Astrocyte (in vitro differentiated cells and primary cell): ENCODE results near the gene PRKCA. TPM values are rescaled to one million over a fixed set of nuclear protein-coding genes. Genes with fewer than 3 reads are reported as not detected.

ENCODE experiments used
- DNase-seq: peaks from one replicate; pipeline ENCODE4 v3.0.0-alpha.2; 2010; ENCODE audit warnings: low read depth
- FAIRE-seq: peaks from 2 replicates; lab custom pipeline; 2011; peaks lifted over from hg19 to GRCh38; lab: Jason Lieb, UNC
- H2AFZ ChIP-seq: 2 replicates; pipeline ENCODE4 v1.6.0; 2012; ENCODE audit warnings: low read depth, low read length, inconsistent platforms
- H3K27ac ChIP-seq: 2 replicates; pipeline ENCODE4 v1.5.1; 2011; ENCODE audit warnings: low read depth, low read length, inconsistent platforms
- H3K27me3 ChIP-seq: 2 replicates; pipeline ENCODE4 v1.6.0; 2011; ENCODE audit warnings: low read length, inconsistent platforms; ENCODE audit not compliant: insufficient read depth
- H3K36me3 ChIP-seq: 2 replicates; pipeline ENCODE4 v1.5.1; 2011; ENCODE audit warnings: low read length, inconsistent platforms; ENCODE audit not compliant: insufficient read depth
- H3K4me1 ChIP-seq: 2 replicates; pipeline ENCODE4 v1.5.1; 2011; ENCODE audit warnings: low read length, inconsistent platforms; ENCODE audit not compliant: insufficient read depth
- H3K4me2 ChIP-seq: 2 replicates; pipeline ENCODE4 v1.6.0; 2012; ENCODE audit warnings: low read length, inconsistent platforms
- H3K4me3 ChIP-seq: 2 replicates; pipeline ENCODE4 v1.5.1; 2011; ENCODE audit warnings: low read depth, mild to moderate bottlenecking, low read length, inconsistent platforms; ENCODE audit not compliant: insufficient read depth
- H3K79me2 ChIP-seq: 2 replicates; pipeline ENCODE4 v1.6.0; 2012; ENCODE audit warnings: mild to moderate bottlenecking, low read length, inconsistent platforms; ENCODE audit not compliant: insufficient read depth
- H3K9ac ChIP-seq: 2 replicates; pipeline ENCODE4 v1.6.0; 2012; ENCODE audit warnings: mild to moderate bottlenecking, low read length, inconsistent platforms
- H3K9me3 ChIP-seq: 2 replicates; pipeline ENCODE4 v1.5.1; 2012; ENCODE audit warnings: low read depth, mild to moderate bottlenecking, low read length, inconsistent platforms; ENCODE audit not compliant: insufficient read depth
- H4K20me1 ChIP-seq: 2 replicates; pipeline ENCODE4 v1.6.0; 2012; ENCODE audit warnings: low read length, inconsistent platforms; ENCODE audit not compliant: insufficient read depth
- H3K27ac Mint-ChIP-seq: one replicate; pipeline ENCODE4 v1.8.0; 2021; ENCODE audit warnings: mild to moderate bottlenecking, mixed read lengths; ENCODE audit not compliant: unreplicated experiment
- H3K27me3 Mint-ChIP-seq: one replicate; pipeline ENCODE4 v1.8.0; 2021; ENCODE audit warnings: low read depth, mixed read lengths; ENCODE audit not compliant: unreplicated experiment
- H3K36me3 Mint-ChIP-seq: one replicate; pipeline ENCODE4 v1.8.0; 2021; ENCODE audit warnings: low read depth, mixed read lengths; ENCODE audit not compliant: unreplicated experiment
- H3K4me1 Mint-ChIP-seq: one replicate; pipeline ENCODE4 v1.8.0; 2021; ENCODE audit warnings: low read depth, mixed read lengths; ENCODE audit not compliant: unreplicated experiment
- H3K4me3 Mint-ChIP-seq: one replicate; pipeline ENCODE4 v1.8.0; 2021; ENCODE audit warnings: mild to moderate bottlenecking, moderate library complexity, mixed read lengths; ENCODE audit not compliant: unreplicated experiment
- H3K9me3 Mint-ChIP-seq: one replicate; pipeline ENCODE4 v1.8.0; 2021; ENCODE audit warnings: mild to moderate bottlenecking, mixed read lengths; ENCODE audit not compliant: unreplicated experiment
- CTCF ChIP-seq: IDR thresholded peaks from 2 replicates; pipeline ENCODE4 v1.5.1; 2011; ENCODE audit warnings: low read depth, mild to moderate bottlenecking, inconsistent platforms, low read length, moderate library complexity; ENCODE audit not compliant: insufficient read depth
- EZH2 ChIP-seq: IDR thresholded peaks from 2 replicates; pipeline ENCODE4 v1.6.1; 2012; ENCODE audit warnings: mild to moderate bottlenecking, low read length, inconsistent platforms; ENCODE audit not compliant: insufficient read depth
- total RNA-seq: library from RNA; stranded (reverse); gene quantifications from 2 replicates; pipeline ENCODE4 v1.2.1, GENCODE V29; 2021

Gene PRKCA
- total RNA-seq, 1 donor from 2014 or later = 49.9 TPM

GRCh38 chr17:66270106-66270505 is 32.3 kb upstream of the PRKCA start:
- peaks cover 2% of the 10 kb centered on the region for H3K9me3 Mint-ChIP-seq
- Histone ChIP-seq H3K27ac (no peak overlapping the region), H3K36me3 (no peaks in the 10 kb centered on the region), H3K27me3 (no peaks in the 10 kb centered on the region), H3K79me2 (no peaks in the 10 kb centered on the region), H3K4me3 (no peak overlapping the region), H3K9ac (no peak overlapping the region), H2AFZ (no peak overlapping the region), H3K9me3 (no peaks in the 10 kb centered on the region), H3K4me2 (no peak overlapping the region), H3K4me1 (peaks cover 27% of the 10 kb centered on the region), H4K20me1 (no peaks in the 10 kb centered on the region)
- peaks cover 2% of the 10 kb centered on the region for H3K36me3 Mint-ChIP-seq
- no peak for FAIRE-seq
- H3K4me1 Mint-ChIP-seq = peaks cover 29% of the 10 kb centered on the region
- H3K27me3 Mint-ChIP-seq = no peaks in the 10 kb centered on the region
- H3K4me3 Mint-ChIP-seq = no peak overlapping the region
- no peak for TF ChIP-seq CTCF
- no peak for TF ChIP-seq EZH2
- H3K27ac Mint-ChIP-seq = peak overlapping the region; percentile 36
- no peak for DNase-seq

GRCh38 chr17:66271512-66271911 is 30.9 kb upstream of the PRKCA start:
- FAIRE-seq = no peak
- H3K4me1 Mint-ChIP-seq = peaks cover 39% of the 10 kb centered on the region
- Histone ChIP-seq H3K4me1 (peaks cover 37% of the 10 kb centered on the region), H3K4me3 (no peak overlapping the region), H3K4me2 (no peak overlapping the region), H3K79me2 (no peaks in the 10 kb centered on the region), H4K20me1 (no peaks in the 10 kb centered on the region), H3K9ac (no peak overlapping the region), H3K9me3 (no peaks in the 10 kb centered on the region), H3K36me3 (no peaks in the 10 kb centered on the region), H3K27ac (no peak overlapping the region), H3K27me3 (no peaks in the 10 kb centered on the region), H2AFZ (no peak overlapping the region)
- H3K27me3 Mint-ChIP-seq = no peaks in the 10 kb centered on the region
- no peak overlapping the region for H3K27ac Mint-ChIP-seq
- peaks cover 2% of the 10 kb centered on the region for H3K9me3 Mint-ChIP-seq
- H3K4me3 Mint-ChIP-seq = no peak overlapping the region
- DNase-seq = no peak
- peaks cover 2% of the 10 kb centered on the region for H3K36me3 Mint-ChIP-seq
- no peak for TF ChIP-seq EZH2

GRCh38 chr17:66272811-66273585 is 29.4 kb upstream of the PRKCA start:
- Mint-ChIP-seq H3K36me3 (no peaks in the 10 kb centered on the region), H3K4me1 (peaks cover 38% of the 10 kb centered on the region), H3K4me3 (peak overlapping the region; percentile 22), H3K9me3 (peaks cover 2% of the 10 kb centered on the region), H3K27me3 (no peaks in the 10 kb centered on the region), H3K27ac (peak overlapping the region; percentile 75)
- H3K79me2 ChIP-seq = no peaks in the 10 kb centered on the region
- H4K20me1 ChIP-seq = no peaks in the 10 kb centered on the region
- H2AFZ ChIP-seq = no peak overlapping the region
- H3K27me3 ChIP-seq = no peaks in the 10 kb centered on the region
- FAIRE-seq = no peak
- H3K9ac ChIP-seq = peak overlapping the region; percentile 67
- no peaks in the 10 kb centered on the region for H3K36me3 ChIP-seq
- peak; percentile 94 for DNase-seq
- H3K9me3 ChIP-seq = no peaks in the 10 kb centered on the region
- H3K27ac ChIP-seq = peak overlapping the region; percentile 75
- peaks cover 38% of the 10 kb centered on the region for H3K4me1 ChIP-seq
- H3K4me2 ChIP-seq = peak overlapping the region; percentile 81
- peak overlapping the region; percentile 33 for H3K4me3 ChIP-seq
- TF ChIP-seq CTCF = no peak
- TF ChIP-seq EZH2 = no peak
